Colon (tissue), 2 donors: ENCODE data around the gene SSH2.

Source experiments
- FAIRE-seq: peaks from 2 replicates; lab custom pipeline; 2012; peaks lifted over from hg19 to GRCh38; lab: Jason Lieb, UNC
- donor health status: control.
- donor health status: control.

Gene SSH2

DNA sequence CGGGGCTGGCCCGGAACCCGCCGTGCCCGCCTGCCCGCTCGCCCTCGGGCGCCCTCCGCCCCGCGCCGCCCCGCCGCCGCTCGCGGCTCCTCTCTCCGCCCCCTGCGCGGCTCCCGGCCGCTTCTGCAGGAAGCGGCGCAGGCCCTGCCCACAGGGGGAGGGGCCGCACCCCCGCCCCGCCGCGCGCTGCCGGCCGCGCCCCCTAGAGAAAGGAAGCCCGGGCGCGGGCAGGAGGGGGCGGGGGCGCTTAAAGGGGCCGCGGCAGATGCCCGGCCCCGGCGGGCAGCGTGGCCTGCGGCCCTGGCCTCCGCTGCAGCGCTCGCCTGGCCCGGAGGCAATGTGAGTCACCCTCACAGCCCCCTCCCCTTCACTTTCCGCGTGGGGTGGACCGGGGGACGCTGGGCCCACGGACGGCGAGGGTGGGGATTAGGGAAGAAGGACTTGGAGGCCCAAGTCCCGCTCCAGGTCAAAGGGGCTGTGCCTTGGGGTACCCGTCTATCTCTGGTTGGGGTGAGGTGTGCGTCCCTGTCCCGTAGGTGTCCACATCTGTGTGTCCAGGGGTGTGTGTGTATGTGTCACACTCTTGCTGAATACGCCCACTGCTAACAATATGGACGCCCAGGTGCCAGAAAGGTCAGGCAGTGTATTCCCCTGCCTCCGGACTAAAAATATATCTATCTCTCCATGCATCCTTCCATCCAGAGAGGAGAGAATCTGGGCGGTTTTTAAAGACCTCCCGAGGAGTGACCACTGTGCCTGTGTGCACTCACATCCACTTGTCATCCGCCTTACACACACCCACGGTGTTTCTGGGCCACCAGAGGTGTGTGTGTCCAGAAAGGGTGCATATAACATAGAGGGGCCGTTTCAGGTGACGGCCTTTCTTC lies 340.3 kb downstream of the SSH2 start, which contains the start of gene GIT1:
Gene GIT1 (minus strand): TSS at position 125 of the 887 bp plus-strand sequence. CDS start 270 bp downstream, outside the sequence.
- FAIRE-seq: no peak

DNA sequence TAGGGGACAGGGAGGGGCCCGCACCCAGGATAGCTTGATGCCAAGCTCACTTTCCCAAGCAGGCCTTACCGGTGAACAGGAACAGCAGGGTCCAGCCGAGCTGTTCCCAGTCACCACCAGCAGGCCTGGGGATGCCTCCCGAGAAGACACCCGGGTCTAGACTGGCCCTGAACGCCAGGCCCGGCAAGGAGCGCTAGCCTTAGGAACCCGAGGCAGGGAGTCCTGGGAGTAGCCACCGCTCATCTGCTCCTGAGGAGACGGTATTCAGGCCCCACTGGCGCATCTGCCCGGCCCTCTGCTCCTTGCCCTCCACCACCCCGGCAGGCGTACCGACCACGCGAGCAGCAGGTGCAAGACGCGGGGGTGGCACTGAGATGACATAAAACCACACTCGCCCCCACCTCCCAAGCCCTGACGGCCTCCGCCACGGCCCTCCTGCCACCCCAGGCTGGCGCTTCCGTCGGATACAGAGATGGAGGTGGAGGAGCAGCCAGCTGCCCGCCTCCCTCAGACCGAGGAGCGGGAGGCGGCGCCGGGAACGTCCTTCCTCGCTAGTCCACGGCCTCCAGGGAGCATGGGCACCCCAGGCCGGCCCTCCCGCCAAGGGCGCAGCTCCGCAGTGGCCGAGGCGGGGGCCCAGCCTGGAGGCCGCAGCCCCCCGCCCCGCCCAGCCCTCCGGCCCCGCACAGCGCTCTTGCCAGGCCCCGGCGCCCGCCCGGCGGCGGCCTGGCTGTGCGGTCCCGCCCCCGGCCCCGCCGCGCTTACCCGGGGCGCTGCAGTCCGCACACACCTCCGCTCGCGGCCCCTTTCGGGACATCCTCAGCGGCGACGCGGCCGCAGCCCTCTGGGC lies 341.2 kb downstream of the SSH2 start:
- FAIRE-seq: no peak

DNA sequence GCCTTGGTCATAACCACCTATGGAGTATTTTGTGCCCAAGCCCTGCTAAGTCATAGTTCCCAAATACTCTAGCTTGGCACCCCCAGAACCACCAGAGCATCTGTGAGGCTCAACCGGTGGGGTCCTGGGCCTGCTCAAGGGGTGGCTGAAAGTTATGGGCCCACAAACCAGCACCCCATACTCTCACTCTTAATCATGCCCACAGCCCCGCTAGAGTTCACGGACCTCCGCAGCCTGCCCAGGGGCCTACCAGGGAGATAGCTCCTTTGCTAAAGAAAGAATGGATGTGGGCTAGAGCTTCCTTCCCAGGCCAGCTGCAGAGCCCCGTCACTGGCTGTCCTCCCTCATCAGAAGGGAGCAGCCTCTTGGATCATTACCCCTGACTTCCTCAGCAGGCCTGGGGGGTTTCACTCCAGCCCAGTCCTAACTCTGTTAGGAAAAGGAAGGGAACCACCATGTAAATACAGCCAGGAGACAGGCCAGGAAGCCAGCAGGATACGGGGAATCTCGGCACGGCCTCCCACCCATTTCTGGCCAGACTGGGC lies 341.9 kb downstream of the SSH2 start:
- FAIRE-seq: no peak

DNA sequence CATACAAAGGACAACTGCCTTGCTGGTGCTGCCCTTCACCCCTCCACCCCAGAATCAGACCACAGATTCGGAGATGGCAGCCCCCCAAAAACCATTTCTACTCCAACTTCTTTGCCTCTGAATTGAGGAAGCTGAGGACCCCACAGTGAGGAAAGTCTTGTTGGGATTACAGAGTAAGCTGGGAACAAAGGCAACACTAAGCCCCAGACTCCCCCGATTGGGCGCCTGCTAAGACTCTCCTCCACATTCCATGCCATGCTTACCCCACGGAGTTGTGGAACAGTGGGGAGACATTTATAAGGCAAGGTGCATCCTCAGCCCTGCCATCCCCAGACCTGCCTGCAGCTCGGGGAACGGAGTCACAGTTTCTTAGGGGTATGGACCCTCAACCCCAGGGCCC lies 342.4 kb downstream of the SSH2 start:
- FAIRE-seq: no peak

DNA sequence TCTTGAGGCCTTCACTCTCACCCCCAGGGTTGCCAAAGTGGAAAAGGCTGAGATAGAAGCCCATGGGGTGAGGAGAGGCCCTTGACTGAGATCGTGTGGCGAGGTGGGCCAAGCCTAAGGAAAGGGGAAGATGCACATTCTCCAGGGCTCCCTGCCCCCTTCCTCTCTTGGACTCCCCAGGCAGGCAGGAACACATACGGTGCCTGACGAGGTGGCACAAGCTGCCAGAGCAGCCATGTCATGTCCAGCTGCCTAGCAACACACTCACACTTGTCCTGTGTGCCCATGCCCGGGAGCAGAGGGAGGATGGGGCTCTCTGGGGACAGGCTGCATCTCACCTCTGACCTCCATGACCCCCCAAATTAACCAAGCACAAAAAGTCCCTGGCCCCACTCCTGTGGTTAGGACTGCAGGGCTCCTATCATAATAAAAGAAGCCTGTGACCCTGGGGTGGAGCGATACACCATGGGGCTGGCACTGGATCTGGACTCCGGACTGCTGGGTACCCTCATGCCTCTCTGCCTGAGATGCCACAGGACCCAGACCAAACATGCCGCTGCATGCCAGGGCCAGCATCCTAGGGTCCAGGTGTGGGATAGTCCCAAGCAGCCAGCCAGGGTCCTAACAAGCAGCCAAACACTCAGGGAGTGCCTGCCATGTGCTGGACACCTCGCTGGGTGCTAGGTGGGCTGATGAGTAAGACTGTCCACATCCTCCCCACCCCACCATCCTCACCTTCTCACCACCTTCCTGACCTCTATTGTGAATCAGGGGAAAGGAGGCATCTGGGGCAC lies 343.2 kb downstream of the SSH2 start:
- FAIRE-seq: no peak

DNA sequence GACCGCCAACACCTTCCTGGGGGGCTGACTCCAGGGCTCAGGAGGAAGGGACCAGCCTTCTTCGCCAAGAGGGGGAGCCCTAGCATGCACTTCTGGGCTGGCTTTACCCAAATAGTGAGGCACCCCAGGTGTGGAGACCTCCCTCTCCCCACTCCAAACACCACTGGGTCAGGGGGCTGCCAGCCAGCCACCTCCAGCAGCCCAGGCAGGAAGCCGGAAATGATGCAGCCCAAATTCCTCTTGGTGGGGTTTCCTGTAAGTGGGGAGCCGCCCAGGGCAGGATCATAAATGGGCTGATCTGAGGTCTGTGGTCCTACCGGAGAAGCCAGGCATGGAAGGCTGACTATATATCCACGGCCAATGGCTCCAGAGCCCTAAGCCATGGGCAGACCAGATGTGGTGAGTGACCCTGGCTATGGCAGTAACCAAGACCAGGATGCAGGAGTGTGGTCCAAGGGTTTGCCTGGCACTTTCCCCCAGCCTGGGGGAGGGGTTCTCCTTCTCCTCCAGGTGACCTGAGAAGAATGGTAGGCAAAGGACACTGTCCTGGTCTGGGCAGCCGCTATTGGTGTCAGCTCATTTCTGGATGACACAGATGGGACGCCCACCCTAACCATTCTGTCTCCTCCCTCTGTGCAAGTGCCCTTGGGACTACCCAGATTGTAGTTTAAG lies 344.8 kb downstream of the SSH2 start:
- no peak for FAIRE-seq

DNA sequence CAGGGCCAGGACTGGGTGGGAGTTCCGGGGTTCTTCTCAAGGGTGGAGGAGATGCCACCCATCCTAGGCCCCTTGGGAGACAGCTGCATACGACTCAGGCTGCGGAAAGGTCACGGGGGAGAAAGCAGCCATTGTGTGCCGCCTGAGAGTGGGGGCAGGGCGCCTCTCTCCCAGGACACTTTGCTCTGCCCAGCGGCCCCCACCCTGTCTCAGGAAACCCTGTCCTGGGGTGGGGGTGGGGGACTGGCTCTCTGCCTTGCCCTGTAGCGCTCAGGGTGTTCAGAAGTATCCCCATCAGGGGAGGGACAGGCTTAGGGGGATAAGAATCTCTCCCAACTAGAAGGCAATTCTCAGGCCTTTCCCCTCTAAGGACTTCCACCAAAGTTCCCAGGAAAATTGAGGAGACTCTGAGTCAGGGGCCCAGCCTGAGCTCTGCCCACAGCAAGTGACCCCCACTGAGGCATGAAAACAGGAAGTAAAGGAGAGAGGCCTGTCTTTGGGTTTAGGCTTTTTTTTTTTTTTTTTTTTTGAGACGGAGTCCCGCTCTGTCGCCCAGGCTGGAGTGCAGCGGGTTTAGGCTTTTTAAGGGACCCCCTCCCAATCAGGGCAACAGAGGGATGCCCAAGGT lies 345.5 kb downstream of the SSH2 start:
- FAIRE-seq: no peak

DNA sequence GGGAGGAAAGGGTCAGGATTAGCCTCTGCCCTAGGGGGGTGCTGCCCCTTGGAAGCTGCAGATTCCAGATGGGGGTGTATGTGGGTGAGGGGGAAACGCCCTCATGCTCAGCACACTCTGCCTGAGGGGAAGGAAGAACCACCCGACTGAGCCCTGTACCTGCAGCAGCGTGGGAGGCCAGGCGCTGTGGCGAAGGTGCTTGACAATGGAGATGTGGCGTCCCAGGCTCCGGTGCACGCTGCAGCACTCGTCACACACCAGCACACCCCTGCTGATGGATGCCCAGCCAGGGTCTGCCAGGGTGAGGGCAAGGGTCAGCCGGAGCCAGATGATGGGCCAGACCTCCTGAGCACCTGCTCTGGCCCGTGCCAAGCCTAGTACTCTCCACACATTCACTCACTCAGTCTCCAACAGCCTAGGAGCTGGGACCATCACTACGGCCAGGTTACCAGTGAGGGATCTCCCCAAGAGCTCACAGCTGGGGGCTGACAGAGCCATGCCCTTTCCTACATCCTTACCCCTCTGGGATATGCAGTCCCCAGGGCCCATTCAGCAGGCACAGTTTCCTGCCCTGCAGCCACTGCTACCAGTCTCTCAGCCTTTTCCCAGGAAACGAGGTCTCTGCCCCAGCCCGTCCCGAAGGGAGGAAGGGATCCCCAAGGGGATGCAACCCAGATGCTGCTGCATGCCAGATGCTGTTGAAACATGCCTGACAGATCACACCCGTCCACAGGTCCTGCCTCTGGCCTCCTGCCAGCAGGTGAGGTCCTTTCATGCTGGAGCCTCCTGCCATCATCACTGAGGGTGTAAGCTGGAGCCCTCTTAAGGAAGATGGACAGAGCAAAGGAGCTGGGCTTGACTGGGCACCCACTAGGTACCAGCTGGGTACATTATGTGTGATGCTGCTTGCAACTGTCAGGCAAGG lies 346.4 kb downstream of the SSH2 start:
- FAIRE-seq: no peak

DNA sequence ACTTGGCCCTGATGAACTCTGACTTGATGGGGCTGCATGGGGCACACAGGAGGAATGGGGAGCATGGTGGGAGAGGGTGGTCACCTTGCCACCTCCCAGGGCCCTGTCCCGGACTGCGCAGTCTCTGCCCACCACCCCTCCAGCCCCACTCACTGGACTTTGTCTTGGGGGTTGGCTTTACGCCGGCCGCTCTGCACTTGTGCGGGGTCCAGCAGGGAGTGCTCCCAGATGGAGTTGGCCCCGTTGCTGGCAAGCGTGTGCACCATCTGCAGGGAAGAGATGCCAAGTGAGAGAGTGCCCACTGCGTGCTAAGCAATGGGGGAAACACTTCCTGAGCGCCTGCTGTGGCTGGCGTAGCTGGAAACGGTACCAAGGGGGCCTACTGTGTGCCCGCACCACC lies 347.3 kb downstream of the SSH2 start:
- FAIRE-seq: no peak

DNA sequence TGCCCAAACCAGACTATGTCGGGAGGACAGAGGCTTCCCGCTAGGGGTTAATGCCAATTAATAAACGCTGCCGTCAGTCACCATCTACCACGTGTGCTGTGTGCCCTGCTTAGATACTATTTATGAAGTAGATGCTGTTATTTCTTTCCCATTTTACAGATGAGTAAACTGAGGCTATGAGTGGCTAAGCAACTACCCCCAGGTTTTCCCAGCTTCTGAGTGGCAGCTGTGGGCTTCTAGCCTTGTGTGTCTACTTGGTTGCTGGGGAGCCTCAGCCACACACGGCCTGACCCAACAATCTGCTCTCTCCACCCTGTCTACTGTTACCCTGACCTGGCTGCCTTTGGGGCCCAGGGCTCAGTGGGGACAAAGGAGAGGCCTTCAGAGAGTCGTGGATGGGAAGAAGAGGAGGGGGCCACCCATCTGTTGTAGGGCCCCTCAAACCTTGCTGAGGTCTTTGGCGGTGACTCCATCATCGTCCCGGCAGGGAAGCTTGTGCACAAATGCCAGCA lies 347.7 kb downstream of the SSH2 start:
- FAIRE-seq: no peak

DNA sequence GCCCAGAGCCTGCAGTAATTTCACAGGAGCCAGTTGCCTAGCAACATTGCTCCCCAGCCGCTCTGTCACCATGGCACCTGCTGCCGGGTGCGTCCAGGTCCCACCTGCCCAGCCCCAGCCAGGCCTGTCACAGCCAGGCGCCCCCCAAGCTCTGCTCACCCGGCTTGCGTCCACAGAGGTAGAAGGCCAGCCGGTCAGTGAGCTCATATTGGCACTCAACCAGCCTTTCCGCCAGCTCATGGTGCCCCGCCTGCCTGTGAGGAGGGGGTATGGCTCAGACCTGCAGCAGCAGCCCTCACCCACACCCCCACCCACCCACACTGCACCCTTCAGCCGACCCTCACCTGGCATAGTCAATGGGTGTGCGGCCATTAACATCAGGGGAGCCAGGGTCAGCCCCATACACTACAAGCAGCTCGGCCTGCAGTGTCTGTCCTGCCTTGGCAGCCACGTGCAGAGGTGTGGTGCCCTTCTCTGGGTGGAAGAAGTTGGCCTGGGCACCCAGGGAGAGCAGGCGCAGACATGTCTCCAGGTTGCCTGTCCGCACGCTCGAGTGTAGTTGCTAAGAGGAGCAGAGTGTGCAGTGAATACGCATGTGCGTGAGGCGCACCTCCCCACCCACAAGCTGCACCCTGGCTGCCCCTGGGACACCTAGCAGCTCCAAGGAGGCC lies 348.3 kb downstream of the SSH2 start:
- FAIRE-seq: no peak

DNA sequence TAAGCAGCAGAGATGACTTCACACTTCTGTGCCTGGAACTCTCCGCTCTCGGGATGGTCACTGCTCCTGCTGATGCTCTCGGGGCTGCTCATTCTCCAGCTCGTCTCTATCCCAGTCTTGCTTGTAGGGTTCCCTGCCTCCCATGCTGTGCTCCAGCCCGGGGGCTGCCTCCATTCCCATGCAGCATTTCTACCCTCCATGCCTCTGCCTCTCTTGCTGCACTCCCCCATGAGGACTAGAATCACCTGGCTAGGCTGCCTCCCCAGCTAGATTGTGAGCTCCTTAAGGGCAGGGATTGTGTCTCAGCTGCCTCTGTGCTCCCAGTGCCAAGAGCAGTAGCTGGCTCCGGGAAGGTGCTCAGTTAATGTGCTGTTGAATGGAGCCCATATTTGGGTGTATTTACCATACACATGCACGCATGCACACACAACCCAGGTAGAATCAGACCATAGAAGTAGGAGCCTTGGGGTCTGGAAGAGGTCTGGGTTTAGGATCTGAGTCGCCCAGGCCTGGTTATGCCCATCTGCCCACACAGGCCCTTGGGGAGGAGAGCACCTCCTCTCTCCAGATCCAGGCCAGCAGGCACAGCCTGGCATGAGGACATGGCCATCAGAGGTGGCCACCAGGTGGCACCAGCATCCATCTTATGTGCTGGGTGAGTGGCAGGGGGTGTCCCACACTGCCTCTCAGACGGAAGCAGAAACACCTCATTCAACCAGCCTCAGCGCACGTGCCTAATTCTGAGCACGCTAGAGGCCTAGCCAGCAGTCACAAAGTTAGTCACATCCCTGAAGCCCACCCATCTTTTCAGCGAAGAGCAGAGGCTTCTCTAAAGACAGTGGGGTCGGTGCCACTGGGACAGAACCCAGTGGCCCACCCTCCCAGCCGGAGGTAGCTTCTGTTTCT lies 349.9 kb downstream of the SSH2 start:
- no peak for FAIRE-seq

DNA sequence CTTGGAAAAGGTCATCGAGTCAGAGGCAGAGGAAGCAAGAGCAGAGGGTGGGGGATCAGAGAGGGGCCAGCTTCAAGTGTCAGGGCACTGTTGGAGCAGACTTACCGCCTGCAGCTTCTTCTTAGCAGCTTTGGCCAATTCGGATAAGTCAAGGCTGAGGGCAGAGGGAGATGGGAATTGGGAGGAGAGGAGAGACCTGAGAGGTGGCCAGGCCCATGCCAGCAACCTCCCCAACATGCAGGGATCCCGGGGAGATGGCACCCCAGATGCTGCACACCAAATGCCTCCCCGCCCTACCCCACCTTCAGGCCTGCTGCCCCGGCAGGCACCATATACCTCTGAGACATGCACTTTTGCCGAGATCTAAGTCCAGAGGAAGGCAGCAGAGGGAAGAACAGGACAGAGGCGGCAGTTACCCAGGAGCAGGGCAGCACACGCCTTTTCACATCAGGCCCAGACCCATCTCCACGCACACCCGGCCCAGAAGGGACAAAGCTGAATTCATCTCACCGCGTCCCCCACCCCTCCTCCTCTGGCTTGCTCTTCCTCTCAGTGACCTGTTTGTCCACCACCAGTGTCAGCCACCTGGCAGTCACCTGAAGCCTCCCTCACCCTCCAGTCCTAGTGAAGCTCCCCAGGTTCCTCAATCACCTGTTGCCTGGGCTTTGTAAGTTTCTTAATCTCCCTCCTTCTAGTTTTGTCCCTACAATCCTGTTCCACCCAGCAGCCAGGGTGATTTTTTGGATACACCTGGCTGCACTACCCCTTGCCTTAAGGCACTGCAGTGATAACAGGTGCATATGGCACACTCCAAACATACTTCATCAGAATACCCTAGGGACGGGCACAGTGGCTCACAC lies 351.2 kb downstream of the SSH2 start:
- FAIRE-seq: no peak

DNA sequence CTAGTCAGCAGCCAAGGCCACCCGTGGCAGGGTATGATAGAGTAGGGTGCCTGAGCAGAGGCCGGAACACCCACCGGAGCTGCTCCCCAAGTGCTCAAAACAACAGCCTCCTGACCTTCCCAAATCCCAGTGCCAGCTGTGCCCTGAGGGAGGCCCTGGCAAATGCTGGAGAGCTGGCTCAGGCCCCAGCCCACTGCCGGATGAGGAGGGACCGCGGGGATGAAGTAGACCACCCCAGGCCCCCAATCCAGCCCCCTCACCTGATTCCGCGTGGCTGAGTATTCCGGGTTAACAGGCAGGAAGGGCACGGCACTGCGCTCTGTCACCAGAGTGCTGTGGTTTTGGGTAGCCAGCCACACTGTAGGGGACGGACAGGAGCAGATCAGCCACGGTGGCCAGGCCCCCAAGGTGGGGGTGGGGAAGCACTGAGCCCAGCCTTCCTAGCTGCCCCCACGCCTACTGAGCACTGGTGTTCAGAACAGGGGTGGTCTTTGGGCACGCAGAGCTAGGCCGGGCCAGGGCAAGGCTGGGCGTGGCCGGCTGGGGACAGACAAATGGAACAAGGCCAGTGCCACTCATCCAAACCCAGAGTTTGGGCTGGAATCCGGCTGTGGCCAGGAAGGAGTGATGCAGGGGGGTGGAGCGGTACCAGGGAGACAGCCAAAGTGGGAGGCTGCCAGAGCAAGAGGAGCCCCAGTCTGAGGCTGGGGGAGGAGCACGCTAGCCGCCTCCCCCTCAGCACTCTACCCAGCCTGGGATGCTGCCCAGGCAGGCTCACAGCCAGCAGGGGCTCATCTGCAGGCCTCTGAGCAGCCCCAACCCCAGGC lies 352.4 kb downstream of the SSH2 start:
- no peak for FAIRE-seq

DNA sequence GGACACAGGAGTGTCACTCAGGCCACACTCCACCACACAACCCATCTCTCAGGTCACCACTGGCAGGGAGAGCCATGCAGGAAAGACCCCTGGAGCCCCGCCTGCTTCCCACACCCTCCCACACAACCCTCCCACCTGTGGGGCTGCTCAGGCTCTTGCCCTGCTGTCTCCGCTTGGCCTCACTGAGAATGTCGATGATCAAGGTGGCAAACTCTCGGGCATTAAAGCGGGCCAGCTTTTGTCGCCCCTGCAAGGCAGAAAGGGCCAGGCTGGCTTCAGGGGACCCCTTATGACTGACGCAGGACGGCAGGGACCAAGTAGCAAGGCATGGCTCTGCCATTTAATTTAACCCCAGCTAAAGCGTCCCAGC lies 353.0 kb downstream of the SSH2 start:
- no peak for FAIRE-seq
